Epidermal melanocyte (primary cell): ENCODE data around the gene PDE7B.

Experiments
- DNase-seq: peaks from one replicate; pipeline ENCODE4 v3.0.0; 2011; ENCODE audit warnings: low spot score; ENCODE audit not compliant: insufficient read length

Gene PDE7B

DNA sequence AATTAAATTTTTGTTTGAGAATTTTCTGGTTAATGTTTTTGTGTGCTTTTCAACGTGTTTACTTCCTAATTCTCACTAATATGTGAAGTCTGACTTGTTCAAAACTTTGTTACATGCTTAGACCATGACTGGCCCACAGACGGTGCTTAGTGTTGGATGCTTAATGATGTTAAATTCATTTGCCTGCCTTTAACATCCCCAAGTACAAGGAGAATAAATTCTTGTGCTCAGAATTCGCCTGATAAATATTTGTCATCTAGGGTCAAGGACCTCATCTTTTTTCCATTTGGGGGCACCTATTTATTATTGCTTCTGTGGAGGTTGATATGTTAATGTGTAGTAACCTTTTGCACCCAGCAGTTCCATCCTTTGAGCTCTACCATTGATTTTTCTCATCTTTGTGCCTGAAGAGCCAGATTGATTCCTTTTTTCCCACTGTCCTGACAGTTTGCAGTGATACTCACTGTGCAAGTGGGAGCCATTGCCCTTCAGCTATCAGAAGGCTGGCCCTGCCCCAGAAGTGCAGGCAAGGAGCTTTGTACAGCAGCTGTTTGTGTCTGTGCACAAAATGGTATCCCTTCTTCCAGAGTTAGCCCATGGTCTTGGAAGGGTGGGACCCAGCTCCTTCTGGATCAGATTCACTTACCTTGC is 170.8 kb downstream of the PDE7B start:
- no peak for DNase-seq

DNA sequence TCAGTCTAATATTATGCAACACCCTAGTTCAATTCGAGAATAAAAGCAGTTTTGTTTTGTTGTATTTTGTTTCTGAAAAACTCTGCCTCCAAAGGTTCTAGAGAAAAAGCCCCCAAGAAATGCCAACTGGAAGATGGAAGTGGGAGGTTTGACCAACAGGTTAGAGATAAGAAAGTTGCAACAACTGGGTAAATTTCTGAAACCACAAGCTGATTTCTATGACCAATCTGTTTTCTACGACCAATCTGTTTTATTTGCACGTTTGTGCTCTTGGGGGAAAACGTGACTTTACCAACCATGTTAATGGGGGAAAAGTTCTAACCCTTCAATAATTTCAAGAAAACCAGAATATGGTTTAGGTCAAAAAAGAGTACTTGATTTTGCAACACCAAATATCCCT is 173.2 kb downstream of the PDE7B start:
- no peak for DNase-seq

DNA sequence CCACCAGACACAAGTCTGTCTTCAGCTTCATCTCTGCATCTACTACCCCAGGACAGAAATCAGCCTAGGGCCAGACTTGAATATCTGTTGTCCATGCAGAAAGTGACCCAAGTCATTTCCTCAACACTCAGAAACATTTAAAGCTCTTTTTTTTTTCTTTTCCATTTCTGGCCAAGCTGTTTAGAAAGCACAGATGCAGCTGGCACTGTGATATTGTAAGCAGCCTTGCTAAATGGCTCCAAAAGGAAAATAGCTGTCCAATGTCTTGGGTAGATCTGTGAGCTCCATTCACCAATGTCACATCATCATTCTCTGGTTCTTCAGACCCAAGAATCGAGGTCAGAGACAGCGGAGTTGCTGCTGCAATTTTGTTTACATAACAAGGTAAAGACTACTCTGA is 174.2 kb downstream of the PDE7B start:
- DNase-seq: no peak

DNA sequence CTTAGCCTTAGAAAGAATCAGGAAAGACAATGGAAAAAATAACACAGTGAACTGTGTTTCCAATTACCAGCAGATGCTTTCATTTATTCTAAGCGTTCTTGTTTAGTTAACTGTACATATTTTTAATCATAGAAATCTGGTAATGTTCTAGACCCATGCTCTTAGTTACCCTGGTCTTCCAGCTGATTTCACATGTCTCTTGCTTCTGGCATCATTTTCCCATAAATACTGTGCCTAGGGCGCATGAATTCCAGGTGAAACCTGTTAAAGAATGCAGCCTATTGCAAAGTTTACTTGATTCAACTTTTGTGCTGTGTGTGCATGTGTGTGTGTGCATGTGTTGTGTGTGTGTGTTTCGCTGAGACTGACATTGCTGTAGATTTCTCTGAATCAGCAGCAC is 178.6 kb downstream of the PDE7B start:
- no peak for DNase-seq

DNA sequence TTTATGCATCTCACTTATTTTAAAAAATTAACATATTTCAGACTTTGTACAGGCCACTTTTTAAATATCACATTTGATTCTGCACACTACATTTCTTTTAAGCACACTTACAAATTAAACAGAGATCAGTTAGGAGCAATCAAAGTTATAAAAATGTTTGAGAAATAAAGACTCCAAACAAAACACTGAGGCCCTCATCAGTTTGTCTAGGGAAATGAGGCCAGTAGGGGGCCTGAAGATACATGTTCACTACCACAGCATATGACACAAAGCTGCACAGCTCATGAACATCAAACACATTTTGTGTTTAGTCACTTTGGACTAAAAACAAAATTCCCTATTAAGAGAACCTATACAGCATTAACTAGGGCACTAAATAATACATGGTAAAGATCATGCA is 180.5 kb downstream of the PDE7B start:
- no peak for DNase-seq

DNA sequence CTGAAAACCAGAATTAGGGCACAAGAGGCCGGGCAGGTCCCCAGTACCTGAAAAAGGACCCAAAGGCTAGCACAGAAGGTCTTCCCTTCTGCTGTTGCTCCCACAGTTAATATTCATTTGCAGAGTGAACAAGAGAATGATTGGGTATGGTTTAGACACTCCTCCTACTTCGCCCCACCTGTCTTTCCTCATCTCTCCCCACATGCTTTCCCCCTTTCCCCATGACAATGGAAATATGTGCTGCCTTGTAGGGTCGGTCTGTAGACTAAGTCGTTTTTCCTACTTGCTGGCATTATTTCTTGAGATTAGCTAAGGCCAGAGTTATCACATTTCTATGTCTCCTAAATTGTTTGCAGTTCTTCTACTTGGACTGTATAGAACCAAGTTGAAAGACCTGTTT is 181.9 kb downstream of the PDE7B start:
- no peak for DNase-seq

DNA sequence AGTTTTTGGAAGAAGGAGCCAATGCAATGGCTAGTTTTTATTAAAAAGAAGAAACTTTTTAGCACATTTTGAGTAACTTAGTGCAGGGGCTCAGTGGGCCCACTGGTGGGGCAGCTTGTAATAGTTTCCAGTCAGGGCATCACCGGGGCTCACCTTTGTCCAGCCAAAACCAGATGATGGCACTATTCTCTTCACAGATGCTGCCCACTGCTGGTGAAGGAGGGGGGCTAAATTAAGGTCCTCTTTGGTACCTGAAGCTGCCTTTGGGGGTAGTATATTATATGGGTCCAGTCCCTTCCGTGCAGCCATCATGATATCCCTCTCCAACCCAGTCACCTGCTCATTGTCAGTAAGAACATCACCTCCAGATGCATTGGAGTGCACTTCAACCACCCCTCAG is 182.9 kb downstream of the PDE7B start:
- DNase-seq: no peak

DNA sequence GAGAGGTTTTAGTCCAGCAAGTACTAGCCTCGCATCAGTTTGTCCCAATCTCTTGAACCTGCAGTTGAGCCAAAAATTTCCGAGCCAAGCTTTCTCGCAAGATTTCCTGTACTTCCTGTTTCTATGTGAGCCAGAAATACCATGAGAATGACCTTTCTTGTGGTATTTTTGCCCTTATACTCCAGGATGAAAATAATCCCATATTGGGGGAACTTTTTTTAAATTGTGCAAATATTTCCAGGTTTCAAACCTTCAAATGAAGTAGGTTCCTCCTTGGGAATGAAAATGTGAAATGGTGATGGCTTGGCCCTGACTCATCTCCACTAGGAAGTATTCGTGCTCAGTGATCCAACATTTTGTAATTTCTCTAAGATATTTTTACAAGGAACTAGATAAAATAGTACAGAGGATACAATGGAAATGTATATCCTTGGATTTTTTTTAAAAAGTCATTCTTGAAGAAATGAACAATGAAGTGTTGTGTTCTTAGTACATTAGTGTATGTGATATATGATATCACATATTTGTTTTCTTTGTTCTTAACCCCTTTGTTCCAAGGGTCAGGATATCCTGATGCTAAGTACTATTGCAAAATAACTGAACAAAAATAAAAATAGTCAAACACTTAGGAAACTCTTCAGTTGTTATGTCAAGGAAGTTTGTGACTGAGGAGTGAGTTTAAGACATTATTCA is 184.0 kb downstream of the PDE7B start:
- no peak for DNase-seq

DNA sequence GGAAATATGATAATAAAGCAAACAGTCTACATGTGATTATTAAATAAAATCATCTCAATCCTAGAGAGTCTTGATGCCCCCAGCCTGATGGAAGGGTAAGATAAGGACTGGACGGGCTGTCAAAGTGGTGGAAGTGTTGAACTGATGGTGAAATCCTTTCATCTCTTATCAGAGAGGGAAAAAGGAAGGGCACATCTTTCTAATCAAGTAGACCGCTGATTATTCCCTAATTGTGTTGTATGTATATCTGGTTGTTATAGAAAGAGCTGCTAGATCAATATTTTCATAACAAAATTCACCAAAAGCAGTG is 184.5 kb downstream of the PDE7B start:
- no peak for DNase-seq

DNA sequence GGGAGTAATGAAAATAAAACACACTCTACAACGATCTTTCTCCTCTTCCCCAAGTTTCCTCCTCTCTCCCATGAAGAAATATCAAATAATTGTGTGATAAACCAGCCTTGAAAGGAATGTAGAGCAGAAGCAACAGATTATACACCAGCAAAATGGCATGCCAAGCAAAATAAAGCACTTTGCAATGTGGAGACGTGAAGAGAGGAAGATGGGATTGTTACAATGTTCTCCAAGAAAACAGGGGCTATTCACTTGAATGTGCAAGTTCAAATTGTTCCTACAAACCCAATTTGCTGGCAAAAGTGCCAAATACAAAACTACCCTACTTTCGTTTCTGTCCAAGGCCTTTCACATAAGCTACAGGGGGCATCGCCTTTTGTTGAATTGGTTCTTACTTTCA is 185.1 kb downstream of the PDE7B start:
- DNase-seq: no peak

DNA sequence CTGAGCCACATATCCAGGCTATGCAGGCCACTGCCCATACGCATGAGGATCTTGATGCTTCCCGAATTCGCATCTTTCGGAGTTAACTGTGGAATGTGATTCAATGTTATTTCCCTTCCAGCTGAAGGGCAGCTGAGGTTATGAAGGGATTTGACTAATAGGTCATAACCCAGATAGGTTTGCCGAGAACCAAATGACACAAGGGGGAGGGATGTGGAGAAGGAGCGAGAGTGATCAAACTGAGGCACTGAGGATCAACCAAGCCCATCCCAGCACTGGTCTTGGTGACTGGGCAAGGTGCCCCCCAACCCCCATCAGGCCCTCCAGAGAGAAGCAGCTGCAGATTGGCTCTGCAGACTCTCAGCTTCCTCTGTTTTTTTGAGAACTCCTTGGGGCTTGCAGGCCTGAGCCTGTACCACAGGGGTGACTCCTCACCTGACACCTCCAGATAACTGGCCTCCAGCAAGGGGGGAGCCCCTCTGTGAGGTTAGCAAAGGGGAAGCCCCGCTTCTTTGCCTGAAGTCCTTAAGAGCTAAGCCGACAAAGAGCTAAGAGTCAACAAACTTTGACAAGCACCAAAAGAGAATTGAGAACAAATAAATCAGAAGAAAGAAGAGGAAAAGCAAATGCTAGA is 185.9 kb downstream of the PDE7B start:
- DNase-seq: no peak

DNA sequence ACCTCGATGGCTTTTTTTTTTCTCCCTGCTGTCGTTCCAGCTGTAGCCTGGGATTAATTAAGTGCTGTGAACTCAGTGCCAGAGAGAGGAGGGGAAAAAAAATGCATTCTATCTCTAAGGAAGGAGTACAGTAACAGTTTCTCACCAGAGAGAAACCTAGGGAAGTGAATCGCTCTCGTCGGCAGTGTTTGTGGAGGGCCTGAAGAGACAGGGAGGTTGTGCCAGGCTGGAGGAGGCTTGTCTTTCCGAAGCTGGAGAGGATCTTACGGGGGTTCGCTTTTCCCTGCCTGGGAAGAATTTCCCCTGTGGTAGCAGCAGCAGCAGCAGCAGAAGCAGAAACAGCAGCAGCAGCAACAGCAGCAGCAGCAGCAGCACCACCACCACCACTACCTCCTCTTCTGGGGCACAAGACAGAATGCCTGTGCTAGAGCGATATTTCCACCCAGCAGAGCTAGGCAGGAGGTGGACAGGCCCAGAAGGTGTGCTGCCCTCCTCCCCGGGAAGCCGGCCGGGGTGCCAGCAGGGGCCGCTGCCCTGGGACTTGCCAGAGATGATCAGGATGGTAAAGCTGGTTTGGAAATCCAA is 186.5 kb downstream of the PDE7B start:
- DNase-seq: no peak

DNA sequence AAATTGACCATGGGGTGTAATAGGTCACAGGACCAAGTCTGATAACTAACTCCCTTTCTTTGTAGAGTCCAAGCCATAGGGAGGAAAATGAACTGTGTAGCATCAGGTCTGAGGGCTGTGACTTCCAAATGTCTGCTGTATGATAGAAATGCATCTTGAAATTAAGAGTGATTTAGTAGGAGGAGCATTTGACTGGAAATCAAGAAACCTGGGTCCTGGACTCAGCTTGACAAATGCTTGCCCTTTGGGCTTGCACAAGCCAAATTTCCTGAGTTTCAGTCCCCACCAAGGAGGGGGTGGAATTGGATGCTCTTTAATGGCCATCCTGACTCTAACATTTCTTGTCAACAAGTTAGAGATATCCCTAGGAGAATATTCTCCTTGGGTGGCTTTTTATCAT is 187.0 kb downstream of the PDE7B start:
- no peak for DNase-seq

DNA sequence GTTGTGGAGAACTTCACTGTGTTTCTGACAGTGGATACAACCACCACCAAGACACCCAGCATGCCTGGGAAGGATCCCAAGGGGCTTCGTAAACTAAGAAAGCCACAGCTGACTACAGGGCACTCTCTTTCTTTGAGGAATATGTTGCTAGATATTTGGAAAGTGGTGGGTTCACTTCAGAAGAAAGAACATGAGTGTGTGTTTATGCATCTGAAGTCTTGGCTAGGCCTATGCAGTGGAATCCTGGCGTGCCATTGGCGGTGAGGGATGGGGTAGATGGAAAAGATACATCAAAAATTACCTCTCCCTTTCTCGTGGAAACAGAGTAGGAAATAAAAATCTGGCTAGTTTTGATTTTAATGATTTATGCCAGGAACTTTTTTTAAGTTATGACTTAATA is 187.7 kb downstream of the PDE7B start:
- DNase-seq: no peak

DNA sequence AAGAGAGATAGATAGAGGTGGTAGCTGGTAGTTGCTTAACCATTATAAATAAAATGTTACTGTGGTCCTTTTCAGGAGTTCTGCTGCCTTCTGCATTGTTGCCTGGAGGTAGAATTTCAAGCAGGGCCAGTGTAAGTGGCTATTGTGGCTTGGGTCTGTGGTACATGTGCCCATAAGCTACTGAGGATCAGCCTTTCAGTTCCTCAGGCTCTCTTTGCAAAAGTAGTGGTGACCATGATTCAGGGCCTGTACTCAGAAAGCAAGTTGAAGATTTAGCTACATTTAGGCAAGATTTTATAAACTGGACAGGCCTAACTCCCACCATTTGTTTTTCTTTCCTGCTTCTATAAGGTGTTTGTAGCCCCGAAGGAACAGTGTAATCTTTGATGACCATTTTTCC is 199.0 kb downstream of the PDE7B start:
- no peak for DNase-seq

DNA sequence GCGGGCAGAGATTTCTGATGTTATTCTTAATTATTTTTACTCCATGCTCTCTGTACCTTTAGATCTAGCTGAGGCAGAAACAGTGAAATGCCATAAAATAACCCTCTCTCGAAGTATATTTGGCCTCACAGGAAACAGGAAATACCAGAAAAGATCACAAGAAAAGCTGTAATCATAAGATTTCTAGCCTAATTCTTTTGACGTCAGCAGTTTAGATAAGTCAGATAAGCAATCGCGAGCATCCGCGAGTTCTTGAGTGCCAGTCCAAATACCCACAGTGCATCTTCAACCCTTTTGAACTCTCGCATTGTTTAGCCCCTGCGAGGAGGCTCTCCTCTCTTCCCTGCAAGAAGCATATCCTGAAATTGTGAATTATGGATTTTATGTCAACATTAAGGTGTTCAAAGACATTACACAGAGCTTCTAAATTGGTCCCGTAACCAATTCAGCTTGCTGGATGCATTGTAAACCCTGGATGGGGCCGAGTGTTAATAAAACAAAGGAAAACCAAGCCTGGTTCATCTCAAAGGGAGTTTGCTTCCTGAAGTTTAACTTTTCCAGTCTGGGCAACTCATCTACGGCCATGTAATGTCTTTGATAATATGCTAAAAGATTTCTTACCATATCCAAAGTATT is 199.8 kb downstream of the PDE7B start:
- no peak for DNase-seq

DNA sequence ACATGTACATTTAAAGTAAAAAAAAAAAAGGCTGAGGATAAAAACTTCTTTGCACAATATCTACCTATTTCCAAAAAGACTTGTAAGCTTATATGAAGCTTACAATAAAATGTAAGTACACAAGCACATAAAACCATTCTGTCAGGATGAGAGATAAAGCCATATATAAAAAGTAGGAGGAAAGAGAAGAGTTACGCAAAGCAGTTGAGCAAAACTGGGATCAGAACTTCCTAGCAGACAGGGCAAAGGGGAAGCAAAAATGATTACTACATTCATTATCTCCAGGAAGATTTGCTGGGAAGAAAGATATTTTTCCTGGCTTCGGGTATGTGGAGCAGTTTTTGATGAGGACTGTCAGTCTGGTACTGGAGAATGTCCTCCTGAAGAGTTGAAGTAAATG is 200.5 kb downstream of the PDE7B start:
- no peak for DNase-seq

DNA sequence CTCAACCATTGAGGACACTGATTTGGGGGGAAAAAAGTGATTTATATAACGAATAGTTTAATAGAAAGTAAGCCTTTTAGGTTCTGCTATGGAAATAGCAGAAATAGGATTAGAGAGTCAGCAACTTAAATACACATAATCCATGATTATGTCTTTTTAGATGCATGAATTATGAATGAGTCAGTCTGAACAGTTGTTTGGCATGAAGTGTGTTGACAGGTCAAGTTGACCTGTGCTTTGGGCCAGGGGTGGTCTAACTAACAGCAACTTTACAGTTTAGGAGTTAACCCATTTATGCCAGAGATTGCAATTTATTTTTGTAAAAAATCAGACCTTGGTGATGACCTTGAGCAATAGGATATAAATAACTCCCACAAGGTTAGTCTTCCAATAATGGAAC is 207.4 kb downstream of the PDE7B start:
- no peak for DNase-seq

DNA sequence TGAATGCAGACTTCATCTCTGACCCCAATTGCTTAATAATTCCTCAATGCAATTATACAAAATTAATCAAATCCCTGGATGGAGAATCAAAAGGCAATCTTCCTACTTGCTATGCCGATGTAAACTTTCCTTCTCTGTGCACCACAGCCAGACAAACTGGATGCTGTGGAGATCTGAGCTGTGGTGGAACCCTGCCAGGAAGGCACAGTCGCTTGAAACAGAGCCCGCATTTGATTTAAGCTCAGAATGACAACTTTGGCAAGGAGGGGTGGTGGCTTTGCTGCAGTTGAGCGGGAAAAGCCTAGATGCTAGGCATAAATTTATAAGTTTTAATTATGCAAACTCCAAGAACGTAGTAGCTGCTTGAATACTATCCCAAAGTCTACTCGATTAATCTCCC is 207.8 kb downstream of the PDE7B start:
- DNase-seq: no peak

DNA sequence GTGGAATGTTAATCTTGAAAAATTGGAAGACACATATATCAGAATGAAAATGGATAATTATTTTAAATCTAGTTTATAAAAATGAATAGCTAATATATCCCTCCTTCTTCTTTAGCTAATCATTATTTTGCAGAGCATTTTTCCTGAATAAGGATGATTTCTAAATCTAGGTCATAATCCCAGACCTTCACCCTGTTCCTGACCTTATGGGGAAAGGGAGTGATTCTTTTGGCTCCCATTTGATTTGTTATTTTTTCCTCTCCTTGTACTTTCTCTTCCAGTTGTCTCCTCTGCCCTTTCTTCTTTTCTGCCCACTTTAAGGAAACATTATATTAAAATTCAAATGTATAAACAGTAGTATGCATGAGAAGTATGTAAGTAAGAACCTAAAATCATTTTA is 208.6 kb downstream of the PDE7B start:
- DNase-seq: no peak

DNA sequence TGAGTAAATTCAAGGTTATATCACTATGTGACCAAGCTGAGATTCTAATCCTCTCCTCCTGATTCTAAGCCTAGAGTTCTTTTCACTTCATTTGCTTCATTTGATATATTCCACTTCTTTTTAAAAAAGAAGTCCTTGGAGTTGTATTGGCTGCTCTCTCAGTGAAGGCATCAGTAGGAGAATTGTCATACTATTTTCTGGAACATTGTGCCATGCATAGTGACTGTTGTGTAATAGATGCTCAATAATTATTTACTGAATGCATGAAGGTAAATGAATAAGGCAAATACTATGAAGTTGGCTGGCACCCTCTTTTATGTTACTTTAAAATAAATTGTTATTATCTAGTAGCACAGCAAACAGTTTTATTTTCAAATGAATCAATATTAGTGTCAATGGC is 209.3 kb downstream of the PDE7B start:
- no peak for DNase-seq

DNA sequence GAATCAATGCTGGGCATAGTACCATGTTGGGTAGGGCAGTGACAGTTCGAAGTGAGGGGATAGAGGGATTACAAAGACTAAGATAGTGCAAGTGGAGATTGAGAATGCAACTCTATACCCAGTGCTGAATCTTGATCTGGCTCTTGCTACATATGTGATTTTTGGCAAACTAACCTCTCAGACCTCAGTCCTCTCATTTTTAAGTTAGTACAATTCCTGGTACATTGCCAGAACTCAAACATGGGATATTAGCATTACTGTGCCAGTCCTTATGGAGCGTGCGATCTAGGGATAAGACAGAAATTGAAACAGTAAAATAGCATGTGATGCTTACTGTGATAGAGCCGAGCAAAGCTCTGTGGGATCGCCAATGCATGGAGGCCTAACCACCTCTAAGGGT is 210.2 kb downstream of the PDE7B start:
- no peak for DNase-seq
